HL-60/S4 treated with phorbol 12-myristate 13-acetate at 8.2 ng/mL for 4 days and 3 days (cell line): ENCODE measurements around the gene ULK4.
"Not testable (repeated sequence)": the region's sequence is repeated elsewhere in the genome, so short reads cannot be mapped to it uniquely, and the experiment has no call there.

ENCODE experiments used
- in situ Hi-C: fragments of 300-500 bp; cut with MboI; formaldehyde crosslinking; loops from 2 replicates; pipeline ENCODE4 v1.15.0; 2022; ENCODE audit warnings: low sequenced_read_pairs

The ULK4 gene

DNA sequence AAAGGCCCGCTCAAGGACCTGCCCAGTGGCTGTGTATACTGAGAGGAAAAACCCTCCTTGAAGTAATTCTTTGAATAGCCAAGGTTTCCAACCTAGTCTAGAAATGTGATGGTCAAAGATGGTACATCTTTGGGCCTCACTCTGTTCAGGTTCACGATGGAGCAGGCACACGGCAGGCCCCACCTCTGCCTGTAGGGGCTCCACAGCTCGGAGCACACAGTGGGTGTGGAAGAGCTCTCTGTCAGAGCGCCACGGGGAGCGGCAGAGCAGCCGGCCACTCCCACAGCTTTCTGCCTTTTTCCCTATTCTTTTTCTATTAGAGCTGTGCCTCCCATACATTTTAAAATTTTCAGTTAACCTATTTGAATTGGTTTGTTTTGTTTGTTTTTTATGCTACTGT, 673.1 kb downstream of the ULK4 start:
- in situ Hi-C loops, result no loop called here

DNA sequence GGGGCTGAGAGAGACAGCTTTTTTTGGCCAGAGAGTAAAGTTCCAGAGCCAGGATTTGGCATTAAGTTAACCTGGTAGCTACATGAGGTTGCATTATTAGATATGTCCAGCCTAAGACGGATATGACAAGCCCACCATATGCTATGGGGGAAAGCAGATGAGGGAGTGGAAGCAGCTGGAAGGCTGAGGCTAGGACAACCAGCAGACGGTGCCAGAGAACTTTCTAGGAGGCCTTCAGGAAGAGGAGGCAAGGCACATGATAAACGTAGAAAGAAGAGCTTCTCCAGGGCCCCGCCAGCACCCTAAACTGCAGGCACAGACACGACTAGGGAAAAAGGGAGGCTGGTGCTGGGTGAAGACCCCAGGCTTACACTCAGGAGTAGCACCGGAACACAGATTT, 675.6 kb downstream of the ULK4 start:
- in situ Hi-C loops, result no loop called here

DNA sequence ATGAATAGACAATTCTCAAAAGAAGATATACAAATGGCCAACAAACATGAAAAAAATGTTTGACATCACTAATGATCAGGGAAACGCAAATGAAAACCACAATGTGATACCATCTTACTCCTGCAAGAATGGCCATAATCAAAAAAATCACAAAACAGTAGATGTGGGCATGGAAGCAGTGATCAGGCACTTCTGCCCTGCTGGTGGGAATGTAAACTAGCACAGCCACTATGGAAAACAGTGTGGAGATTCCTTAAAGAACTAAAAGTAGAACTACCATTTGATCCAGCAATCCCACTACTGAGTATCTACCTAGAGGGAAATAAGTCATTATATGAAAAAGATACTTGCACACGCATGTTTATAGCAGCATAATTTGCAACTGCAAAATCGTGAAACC, 677.0 kb downstream of the ULK4 start:
- in situ Hi-C loops, result not testable (repeated sequence)

DNA sequence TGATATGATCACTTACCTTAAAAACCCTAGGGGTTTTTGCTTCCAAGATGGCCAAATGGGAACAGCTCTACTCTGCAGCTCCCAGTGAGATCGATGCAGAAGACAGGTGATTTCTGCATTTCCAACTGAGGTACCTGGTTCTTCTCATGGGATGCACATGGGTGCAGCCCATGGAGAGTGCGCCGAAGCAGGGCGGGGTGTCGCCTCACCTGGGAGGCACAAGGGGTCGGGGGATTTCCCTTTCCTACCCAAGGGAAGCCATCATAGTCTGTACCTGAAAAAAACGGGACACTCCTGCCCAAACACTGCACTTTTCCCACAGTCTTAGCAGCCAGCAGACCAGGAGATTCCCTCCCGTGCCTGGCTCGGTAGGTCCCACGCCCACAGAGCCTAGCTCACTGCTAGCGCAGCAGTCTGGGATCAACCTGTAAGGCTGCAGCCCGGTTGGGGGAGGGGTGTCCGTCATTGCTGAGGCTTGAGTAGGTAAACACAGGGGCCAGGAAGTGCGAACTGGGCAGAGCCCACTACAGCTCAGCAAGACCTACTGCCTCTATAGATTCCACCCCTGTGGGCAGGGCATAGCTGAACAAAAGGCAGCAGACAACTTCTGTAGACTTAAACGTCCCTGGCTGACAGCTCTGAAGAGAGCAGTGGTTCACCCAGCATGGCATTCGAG, 684.0 kb downstream of the ULK4 start:
- in situ Hi-C loops, result no loop called here

DNA sequence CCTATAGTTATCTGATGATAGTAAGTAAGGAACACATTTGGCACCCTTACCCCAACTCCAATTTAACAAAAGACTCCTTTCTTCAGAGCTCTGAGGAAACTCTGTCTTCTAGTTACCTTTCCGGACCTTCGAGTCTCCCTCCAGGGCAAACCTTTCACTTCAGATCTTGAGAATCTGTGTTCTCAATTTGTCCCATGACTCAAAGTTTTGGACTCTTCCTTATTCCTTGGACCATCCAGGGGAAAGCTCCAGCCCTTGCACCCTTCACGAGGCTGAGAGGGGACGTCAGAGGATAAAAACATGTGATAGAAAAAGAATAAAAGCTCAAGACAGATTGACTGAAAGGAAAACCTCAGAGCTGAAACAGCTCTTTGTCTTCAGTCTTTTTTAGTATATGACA, 685.7 kb downstream of the ULK4 start:
- in situ Hi-C loops, result no loop called here

DNA sequence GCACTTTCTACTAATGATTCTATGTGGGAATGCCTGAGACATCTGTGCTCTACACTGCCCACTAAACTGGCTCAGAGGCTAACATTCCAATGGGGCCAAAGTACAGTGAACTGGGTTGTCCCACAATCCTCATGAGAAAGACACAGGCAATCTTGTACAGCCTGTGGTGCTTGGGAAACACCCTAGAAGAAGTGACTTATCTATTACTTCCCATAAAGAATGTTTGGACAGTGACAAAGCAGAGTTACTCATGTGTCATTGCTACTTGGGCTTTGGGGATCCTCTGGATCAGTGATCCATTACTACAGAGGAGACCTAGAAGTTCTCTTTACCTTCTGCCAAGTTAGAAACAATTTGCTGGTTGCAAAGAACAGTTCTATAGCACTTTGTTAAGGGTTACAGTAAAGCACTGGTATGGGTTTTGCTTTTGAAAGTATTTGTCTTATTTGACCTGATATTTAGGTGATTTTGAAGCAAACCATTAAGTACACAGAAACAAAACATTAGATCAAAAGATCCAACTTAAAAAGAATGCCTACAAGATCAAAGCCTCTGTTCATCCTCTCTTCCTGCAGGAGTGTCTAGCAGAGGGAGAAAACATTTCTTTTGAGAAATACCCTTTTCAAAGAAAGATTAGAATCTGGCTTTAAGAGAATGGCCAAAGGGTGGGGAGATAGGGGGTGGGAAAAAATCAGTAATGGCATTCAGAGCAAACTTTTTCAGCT, 686.8 kb downstream of the ULK4 start:
- in situ Hi-C loops, result no loop called here

DNA sequence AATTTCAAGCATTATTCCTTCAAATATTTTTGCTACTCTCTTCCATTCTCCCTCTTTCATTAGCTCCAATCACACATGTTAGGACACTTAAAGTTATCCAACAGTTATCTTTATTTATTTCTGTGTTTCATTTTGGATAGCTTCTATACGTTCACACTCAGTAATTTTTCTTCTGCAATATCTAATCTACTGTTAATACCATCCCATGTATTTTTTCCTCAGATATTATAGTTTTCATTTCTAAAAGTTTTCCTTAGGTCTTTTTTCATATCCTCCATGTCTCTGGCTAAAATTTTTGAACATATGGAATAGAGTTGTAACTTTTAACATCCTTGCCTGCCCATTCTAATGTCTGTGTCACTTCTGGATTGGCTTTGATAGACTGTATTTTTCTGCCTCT, 689.2 kb downstream of the ULK4 start:
- in situ Hi-C loops, result no loop called here

DNA sequence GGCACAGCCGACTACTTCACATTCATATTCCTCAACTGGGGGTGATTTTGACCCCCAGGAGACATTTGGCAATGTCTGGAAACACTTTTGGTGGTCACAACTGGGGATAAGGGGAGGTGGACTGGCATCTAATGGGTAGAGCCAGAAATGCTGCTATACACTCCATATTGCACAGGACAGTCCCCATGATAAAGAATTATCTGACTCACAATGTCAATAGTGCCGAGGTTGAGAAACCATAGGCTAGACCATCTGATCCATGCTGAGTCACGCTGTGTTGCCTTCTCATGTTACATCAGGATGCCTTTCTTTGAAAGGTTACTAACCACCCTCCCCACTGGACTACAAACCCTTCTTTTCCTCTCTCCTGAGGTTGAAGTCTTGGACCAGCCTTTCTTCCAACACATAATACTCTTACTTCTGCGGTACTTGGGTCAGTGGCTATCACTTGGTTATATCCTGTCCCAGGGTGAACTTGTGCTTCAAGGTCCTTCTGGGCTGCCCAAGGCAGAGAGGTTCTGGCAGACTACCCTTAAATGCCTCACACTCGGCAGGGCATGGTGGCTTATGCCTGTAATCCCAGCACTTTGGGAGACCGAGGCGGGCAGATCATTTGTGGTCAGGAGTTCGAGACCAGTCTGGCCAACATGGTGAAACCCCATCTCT, 693.8 kb downstream of the ULK4 start:
- in situ Hi-C loops, result no loop called here

DNA sequence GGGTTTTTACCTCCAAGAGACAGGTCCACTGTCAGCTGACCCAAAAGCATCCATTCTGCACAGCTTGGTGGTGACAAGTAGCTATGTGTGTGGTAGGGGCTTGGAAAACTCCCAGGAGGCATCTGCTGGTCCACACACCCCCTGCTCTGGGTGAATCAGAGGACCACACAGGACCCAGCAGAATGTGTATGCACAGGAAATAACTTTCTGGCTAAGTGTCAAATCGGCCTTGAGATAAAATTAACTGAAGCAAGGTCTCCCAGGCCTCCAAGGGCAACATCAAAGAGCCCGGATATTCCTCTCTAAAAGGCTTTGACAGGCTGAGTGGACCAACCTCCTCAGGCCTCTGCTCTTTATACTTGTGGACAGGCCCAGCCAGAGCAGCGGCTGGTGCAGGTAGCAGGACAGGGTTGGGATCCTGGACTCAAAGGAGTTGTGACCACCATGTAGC, 696.1 kb downstream of the ULK4 start:
- in situ Hi-C loops, result no loop called here

DNA sequence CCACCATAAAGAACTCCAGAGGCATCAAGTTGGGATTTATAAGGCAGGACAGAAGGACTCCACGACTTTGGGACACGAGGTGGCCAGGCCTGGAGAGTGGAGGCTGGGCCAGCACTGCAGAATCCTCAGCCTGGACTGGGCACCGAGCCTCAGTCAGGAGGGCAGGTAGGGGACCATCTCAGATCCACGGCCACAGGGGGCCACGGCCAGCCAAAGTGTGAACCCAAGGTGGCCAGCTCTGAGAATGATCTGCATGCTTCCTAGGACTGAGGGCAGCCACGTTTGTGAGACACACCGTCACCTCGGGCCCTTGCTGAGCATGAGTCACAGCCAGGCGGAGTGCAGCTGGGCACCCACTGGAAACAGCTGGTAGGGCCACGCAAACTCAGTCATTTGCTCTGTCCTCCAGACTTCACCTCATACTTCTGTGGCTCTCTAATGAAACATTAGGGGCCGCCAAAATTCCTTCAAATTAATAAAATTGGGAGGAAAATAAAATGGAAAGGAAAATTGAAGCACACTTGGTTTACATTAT, 696.8 kb downstream of the ULK4 start:
- in situ Hi-C loops, result no loop called here

DNA sequence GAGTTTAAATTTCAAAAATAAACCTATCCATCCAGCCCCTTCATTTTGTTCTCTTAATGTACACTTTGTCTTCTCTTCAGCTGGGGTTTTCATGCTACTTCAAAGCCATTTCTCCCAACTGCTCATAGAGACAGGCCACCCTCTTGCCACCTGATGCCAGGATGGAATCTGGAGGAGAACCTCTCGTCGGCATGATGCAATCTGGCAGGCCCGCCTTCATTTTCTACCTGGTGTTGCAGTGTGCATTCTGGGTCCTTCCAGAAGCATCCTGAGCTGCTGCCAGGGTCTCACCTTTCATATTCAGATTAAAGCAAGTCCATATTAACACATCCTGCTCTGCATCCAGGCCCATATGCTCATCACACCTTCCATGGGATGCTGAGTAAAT, 701.8 kb downstream of the ULK4 start:
- in situ Hi-C loops, result no loop called here

DNA sequence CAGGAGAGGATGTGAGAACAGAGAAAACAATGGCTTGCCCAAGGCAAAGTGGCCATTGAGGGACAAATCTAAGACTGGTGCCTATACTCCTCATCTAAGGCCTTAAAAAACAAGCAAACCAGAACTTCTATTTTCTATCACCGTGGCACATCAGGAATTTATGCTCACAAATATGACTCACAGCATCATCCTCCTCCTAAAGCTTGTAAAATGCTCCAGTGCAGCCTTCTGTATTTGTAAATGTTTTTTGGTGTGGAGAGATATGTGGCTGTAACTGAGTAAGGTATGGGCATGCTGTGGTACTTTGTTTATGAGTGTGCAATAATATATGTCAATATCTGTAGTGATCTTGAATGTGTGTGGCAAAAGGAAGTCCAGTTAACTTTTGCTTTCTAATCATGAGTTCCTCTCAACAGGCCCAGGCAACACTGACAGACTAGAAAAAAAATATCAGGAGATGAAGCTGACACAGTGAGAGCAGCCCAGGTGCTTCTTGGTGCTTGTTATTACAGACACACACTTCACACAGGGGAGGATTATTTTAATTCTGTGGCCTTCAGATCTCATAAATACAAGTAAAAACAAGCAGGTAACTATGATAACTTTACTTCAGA, 702.3 kb downstream of the ULK4 start:
- in situ Hi-C loops, result no loop called here

DNA sequence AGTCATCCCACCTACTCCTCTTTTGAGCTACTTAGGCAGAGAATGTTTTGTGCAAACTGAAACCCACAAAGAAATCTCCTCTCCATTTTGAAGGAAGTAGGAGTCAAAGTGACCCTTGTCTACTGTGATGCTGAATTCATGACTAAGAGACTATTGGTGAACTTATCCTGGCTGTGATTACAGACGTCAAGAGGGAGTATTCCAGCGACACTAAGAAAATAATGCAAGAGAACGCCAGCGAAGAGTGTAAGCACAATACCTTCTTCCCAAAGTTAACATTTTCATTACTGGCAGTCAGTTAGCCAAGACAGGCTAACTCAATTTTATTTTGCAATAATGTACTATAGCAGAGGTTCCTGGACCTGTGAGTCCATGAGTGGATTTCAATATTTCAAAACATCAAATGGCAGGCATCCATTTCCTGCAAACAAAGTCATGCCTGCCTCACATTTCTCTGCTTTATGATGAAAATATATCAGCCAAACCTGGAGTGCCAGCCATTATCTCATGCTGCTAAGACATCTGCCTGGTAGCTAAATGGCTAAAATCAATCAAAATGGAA, 703.6 kb downstream of the ULK4 start:
- in situ Hi-C loops, result no loop called here

DNA sequence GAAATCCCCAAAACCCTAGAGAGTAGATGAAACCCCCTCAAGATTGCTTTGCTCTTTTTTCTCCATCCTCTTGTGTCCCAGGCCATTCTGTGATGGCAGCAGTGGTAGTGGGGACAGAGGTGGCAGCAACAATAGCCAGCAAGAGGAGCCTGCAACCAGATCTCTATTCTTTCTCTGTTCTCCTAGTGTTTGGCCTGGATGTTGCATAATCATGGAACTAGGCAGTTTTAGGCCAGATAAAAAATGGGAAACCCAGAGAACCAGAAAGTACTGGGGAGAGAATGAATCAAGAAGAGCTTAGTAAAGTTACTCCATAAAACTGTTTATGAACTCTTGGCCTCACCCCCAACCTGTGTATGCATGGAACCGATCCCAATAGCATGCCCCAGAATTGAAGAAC, 710.3 kb downstream of the ULK4 start:
- in situ Hi-C loops, result no loop called here

DNA sequence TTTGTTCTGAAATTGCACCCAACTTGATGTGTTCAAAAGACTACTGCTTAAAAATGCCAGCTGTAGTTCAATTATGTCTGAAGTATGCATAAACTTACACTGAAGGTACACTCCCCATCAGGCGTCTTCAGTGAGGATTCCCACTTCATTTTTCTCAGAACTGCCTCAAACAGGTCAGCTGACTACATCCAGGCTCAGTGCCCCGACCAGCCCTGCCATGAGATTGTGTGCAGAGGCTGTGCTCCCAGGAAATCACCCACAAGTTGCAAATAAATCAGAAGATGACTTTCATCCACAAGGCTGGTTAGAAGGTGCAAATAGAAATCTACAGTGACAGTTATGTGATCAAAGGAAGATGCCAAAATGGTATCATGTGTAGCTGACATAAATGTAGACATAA, 711.1 kb downstream of the ULK4 start:
- in situ Hi-C loops, result no loop called here

DNA sequence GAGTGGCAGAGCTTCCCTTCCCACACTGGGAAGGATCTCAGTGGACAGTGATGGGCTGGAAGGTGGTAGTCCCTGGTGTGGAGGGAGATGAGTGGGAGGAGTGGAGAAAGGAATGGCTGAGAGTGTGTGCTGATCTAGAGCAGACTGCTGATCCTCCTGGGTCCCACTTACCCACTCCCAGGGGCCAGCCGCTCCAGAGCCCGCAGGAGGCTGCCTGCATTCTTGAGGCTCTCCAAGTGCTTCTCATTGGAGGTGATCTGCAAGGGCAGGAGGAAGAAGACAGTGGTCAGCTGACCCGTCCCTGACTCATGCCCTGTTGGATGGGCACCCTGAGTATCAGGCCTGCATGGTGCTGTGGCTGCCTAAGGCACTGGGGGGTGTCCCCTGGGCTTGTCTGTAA, 712.6 kb downstream of the ULK4 start:
- in situ Hi-C loops, result no loop called here

DNA sequence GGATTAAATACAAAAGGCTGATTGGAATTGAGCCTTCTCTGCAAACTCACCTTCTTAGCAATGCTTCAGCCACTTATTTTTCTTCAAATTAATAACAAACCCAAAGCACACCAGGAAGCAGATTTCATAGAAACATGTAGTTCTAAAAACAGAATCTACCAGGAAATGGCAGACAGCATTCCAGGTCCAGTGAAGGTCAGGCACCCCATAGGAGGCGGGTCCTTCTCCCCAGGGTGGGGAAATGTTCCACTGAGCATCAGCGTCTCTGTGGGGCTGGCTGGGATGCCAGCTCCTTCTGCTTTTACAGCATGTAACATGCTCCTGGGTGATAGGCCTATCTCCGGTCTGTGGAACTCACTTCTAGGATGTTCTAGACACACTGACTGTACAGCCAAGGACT, 713.4 kb downstream of the ULK4 start:
- in situ Hi-C loops, result no loop called here

DNA sequence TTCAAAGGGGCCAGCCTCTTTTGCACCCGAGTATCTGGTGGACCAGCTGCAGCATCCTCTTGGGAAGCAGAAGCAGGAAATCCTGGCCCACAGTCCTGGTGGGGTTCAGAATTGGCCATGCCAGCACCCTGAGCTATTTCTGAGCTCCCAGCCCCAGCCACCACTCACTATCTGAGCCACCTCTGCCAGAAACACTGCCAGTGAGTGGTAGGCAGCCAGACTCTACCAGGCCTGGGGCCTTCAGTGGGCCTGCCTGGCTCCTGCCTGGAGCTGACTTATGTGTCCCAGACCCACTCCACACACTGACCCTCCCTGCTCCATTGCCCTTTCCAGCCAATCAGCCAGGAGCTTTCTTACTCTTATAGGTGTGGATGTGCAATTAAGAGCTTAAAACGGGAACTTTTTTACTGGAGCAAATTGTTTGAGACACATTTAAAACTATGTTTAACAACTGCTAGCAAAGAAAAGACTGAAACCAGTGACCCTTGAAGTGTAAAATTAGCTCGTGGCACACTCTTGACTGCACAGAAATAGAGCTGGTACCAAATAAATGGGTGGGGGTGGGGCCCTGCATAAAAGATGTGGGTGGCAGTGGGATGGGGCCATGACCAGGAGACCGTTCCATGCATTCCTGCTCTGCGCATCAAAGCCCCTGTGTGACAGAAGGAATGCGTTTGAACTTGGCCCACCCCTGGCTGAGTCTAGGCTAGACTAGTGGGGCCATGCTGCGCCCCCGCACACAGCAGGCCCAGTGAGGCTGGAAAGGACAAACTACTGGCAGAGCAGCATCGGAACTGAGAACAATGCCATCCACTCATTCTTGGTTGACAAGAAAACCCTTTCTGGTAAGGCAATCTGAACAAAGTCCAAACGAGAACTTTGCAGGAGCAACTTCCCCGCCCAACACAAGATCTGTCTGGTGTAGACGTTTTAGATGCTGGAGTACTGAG, 714.6 kb downstream of the ULK4 start:
- in situ Hi-C loops, result no loop called here

DNA sequence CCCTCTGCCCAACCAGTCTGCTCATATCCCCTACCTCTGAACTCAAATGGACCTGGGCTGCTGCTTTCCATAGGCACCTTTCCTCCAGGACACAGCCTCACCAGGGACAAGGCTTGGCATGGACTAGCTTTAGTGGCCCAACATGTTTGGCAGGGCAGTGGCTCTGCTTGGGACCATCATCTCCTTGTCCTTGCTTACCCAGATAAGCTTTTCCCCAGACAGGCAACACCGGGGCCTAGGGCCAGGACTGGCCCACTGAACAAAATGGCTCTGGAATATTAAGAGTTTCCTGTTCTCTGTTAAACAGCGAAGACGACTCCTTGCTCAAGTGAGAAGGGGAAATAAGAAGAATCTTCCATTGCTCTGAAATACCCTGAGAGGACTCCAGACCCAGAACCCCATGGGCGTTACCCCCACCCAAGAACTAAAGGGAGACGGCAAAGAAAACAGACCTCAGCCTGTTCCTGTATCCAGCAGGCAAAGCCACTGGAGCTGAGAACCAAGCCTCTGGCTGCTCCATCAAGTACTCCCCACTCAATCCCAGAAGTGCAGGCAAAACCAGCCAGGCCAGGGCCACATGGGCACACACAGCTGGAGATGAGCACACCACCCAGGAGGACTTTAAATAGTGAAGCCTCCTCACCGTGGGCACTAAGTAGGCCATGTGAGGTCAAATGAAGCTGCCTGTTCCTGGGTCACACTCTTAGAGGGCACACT, 717.1 kb downstream of the ULK4 start:
- in situ Hi-C loops, result no loop called here
